CD4-positive, CD25-positive, alpha-beta regulatory T cell (primary cell): ENCODE results near the gene GSPT2. TPM values are rescaled to one million over a fixed set of nuclear protein-coding genes. Genes with fewer than 3 reads are reported as not detected.
"Not testable (repeated sequence)": the region's sequence is repeated elsewhere in the genome, so short reads cannot be mapped to it uniquely, and the experiment has no call there.

Source experiments
- ATAC-seq, 2 donors: fragments of 150-1000 bp; cut with Tn5 transposase; one replicate each; pipeline ENCODE4 v1.10.0; 2021; ENCODE audit warnings: low read depth in 2 of 2, moderate number of reproducible peaks in 2 of 2, moderate library complexity in 1 of 2
- DNase-seq, 3 donors: peaks; one replicate each; pipeline versions ENCODE4 v3.0.0 to v3.0.0-alpha.2; 2012 to 2022; ENCODE audit warnings: mixed read lengths in 1 of 3
- H3K27ac ChIP-seq: one replicate; pipeline ENCODE4 v1.7.0; 2013; ENCODE audit warnings: mild to moderate bottlenecking, low read length; ENCODE audit not compliant: insufficient read depth, poor library complexity, severe bottlenecking
- H3K27me3 ChIP-seq: one replicate; pipeline ENCODE4 v1.7.0; 2013; ENCODE audit warnings: low read length; ENCODE audit not compliant: control insufficient read depth, insufficient read depth
- H3K36me3 ChIP-seq: one replicate; pipeline ENCODE4 v1.7.0; 2013; ENCODE audit warnings: mild to moderate bottlenecking, low read length, moderate library complexity; ENCODE audit not compliant: control insufficient read depth, insufficient read depth
- H3K4me1 ChIP-seq: 2 replicates; pipeline ENCODE4 v1.7.0; 2013; ENCODE audit warnings: mild to moderate bottlenecking, low read length; ENCODE audit not compliant: insufficient read depth, control insufficient read depth, poor library complexity, severe bottlenecking
- H3K4me3 ChIP-seq: one replicate; pipeline ENCODE4 v1.7.0; 2013; ENCODE audit warnings: low read depth, mild to moderate bottlenecking, low read length, moderate library complexity
- H3K9me3 ChIP-seq, 2 experiments: 1 replicate in 1 of 2; 2 replicates in 1 of 2; pipeline ENCODE4 v1.7.0; 2013; ENCODE audit warnings: low read length in 2 of 2, mild to moderate bottlenecking in 1 of 2, moderate library complexity in 1 of 2; ENCODE audit not compliant: control insufficient read depth in 2 of 2
- H3K27ac Mint-ChIP-seq, 3 donors: one replicate each; pipeline ENCODE4 v1.8.0; 2020 to 2022; ENCODE audit warnings: mild to moderate bottlenecking in 3 of 3, mixed read lengths in 3 of 3, moderate library complexity in 2 of 3
- H3K27me3 Mint-ChIP-seq: one replicate; pipeline ENCODE4 v1.8.0; 2022; ENCODE audit warnings: mild to moderate bottlenecking, mixed read lengths
- H3K36me3 Mint-ChIP-seq: one replicate; pipeline ENCODE4 v1.8.0; 2020; ENCODE audit warnings: mixed read lengths
- H3K4me1 Mint-ChIP-seq, 4 donors: one replicate each; pipeline ENCODE4 v1.8.0; 2020 to 2022; ENCODE audit warnings: mixed read lengths in 4 of 4, mild to moderate bottlenecking in 1 of 4
- H3K4me3 Mint-ChIP-seq, 4 donors: one replicate each; pipeline ENCODE4 v1.8.0; 2020 to 2022; ENCODE audit warnings: mild to moderate bottlenecking in 4 of 4, mixed read lengths in 4 of 4, moderate library complexity in 3 of 4
- H3K9me3 Mint-ChIP-seq, 7 donors: one replicate each; pipeline ENCODE4 v1.8.0; 2020 to 2022; ENCODE audit warnings: mixed read lengths in 7 of 7, mild to moderate bottlenecking in 3 of 7, moderate library complexity in 2 of 7
- polyA plus RNA-seq, 4 donors: library from polyadenylated mRNA; unstranded; fragments of 300-500 nt; fragmentation: Illumina TruSeq; gene quantifications; one replicate each; pipeline ENCODE4 v1.2.3, GENCODE V29; 2021
- total RNA-seq: library from RNA; stranded (reverse); gene quantifications from one replicate; pipeline ENCODE4 v1.2.3, GENCODE V29; 2022

The GSPT2 gene
- total RNA-seq (5.4 TPM), polyA plus RNA-seq (10 to 100 TPM in 1 of 4 donors, 1 to 10 TPM in 3; 5.6 to 10.9 (median 9.1) TPM)

- H3K36me3 Mint-ChIP-seq, result peaks cover 12% of the 10 kb centered on the region
- H3K9me3 Mint-ChIP-seq, result peaks cover 0 to 32% (median 1%) of the 10 kb centered on the region in 7 donors
- peak within 1 kb of the TSS; percentile 16 to 83 (median 71) for H3K27ac Mint-ChIP-seq
- H3K27me3 ChIP-seq, result peaks cover 4% of the 10 kb centered on the region
- DNase-seq (peak; percentile 3 to 82 (median 57)), ATAC-seq (peak; percentile 90 to 91)
- H3K4me3 ChIP-seq, result peak within 1 kb of the TSS; percentile 83
- no peaks in the 10 kb centered on the region for H3K36me3 ChIP-seq
- peaks cover 4% of the 10 kb centered on the region for H3K4me1 ChIP-seq
- H3K27ac ChIP-seq, result peak within 1 kb of the TSS; percentile 23
- peaks cover 6% of the 10 kb centered on the region for H3K27me3 Mint-ChIP-seq
- peaks cover 7 to 18% (median 16%) of the 10 kb centered on the region in 4 donors for H3K4me1 Mint-ChIP-seq
- H3K4me3 Mint-ChIP-seq, result peak within 1 kb of the TSS; percentile 89 to 95 (median 93)
- peaks cover 17 to 27% of the 10 kb centered on the region in 2 experiments for H3K9me3 ChIP-seq
Observed at GRCh38 chrX:51743179-51743957, at the start of gene GSPT2. TSS of gene GSPT2 (plus strand) at chrX:51743442. CDS start at chrX:51743627, 185 bp downstream.

GRCh38 chrX:51694254-51694653, 49.0 kb upstream of the GSPT2 start:
- H3K4me3 ChIP-seq, result no peak overlapping the region
- no peak for DNase-seq
- H3K4me1 ChIP-seq, result no peaks in the 10 kb centered on the region
- peaks cover 3% of the 10 kb centered on the region for H3K27me3 ChIP-seq
- H3K9me3 ChIP-seq, result no peaks in the 10 kb centered on the region
- H3K36me3 ChIP-seq, result no peaks in the 10 kb centered on the region
- no peaks in the 10 kb centered on the region for H3K4me1 Mint-ChIP-seq
- no peak overlapping the region for H3K27ac Mint-ChIP-seq
- no peaks in the 10 kb centered on the region for H3K36me3 Mint-ChIP-seq
- no peak overlapping the region for H3K4me3 Mint-ChIP-seq
- no peak for ATAC-seq
- H3K27me3 Mint-ChIP-seq, result no peaks in the 10 kb centered on the region
- no peaks in the 10 kb centered on the region for H3K9me3 Mint-ChIP-seq
- H3K27ac ChIP-seq, result no peak overlapping the region

- Mint-ChIP-seq H3K4me3 (no peak overlapping the region), H3K27ac (no peak overlapping the region), H3K9me3 (no peaks in the 10 kb centered on the region), H3K4me1 (no peaks in the 10 kb centered on the region), H3K36me3 (no peaks in the 10 kb centered on the region), H3K27me3 (no peaks in the 10 kb centered on the region)
- ATAC-seq, result no peak
- H3K9me3 ChIP-seq, result no peaks in the 10 kb centered on the region
- no peak overlapping the region for H3K27ac ChIP-seq
- H3K36me3 ChIP-seq, result no peaks in the 10 kb centered on the region
- no peaks in the 10 kb centered on the region for H3K4me1 ChIP-seq
- H3K4me3 ChIP-seq, result no peak overlapping the region
- peaks cover 3% of the 10 kb centered on the region for H3K27me3 ChIP-seq
- DNase-seq, result no peak
Observed at GRCh38 chrX:51697397-51697796, 45.8 kb upstream of the GSPT2 start.

GRCh38 chrX:51710277-51711164, 32.7 kb upstream of the GSPT2 start, which contains the start of gene CENPVL1:
TSS of gene CENPVL1 (plus strand) at chrX:51710512. CDS start at chrX:51710512, 0 bp downstream.
- not testable (repeated sequence) for H3K27ac Mint-ChIP-seq, H3K36me3 ChIP-seq, H3K4me3 Mint-ChIP-seq, H3K4me1 Mint-ChIP-seq, H3K27ac ChIP-seq, H3K36me3 Mint-ChIP-seq, H3K9me3 Mint-ChIP-seq, ATAC-seq, H3K27me3 ChIP-seq, H3K4me1 ChIP-seq, H3K27me3 Mint-ChIP-seq, H3K4me3 ChIP-seq, DNase-seq, H3K9me3 ChIP-seq

- H3K9me3 Mint-ChIP-seq, H3K4me1 Mint-ChIP-seq: not testable (repeated sequence)
Observed at GRCh38 chrX:51712943-51713647, 30.1 kb upstream of the GSPT2 start.

GRCh38 chrX:51728202-51728601, 15.0 kb upstream of the GSPT2 start:
- H3K4me3 Mint-ChIP-seq, result no peak overlapping the region
- Histone ChIP-seq H3K36me3 (no peaks in the 10 kb centered on the region), H3K9me3 (no peaks in the 10 kb centered on the region), H3K27ac (no peak overlapping the region), H3K27me3 (peaks cover 3% of the 10 kb centered on the region), H3K4me3 (no peak overlapping the region), H3K4me1 (no peaks in the 10 kb centered on the region)
- no peaks in the 10 kb centered on the region for H3K9me3 Mint-ChIP-seq
- ATAC-seq (no peak), DNase-seq (no peak)
- H3K27ac Mint-ChIP-seq, result no peak overlapping the region
- peaks cover 10% of the 10 kb centered on the region for H3K27me3 Mint-ChIP-seq
- no peaks in the 10 kb centered on the region for H3K36me3 Mint-ChIP-seq
- no peaks in the 10 kb centered on the region for H3K4me1 Mint-ChIP-seq

More at GRCh38 chrX:51712943-51713647, 30.1 kb upstream of the GSPT2 start:
- not testable (repeated sequence) for ATAC-seq, DNase-seq, H3K27me3 ChIP-seq, H3K27me3 Mint-ChIP-seq, H3K4me3 Mint-ChIP-seq, H3K4me3 ChIP-seq, H3K9me3 ChIP-seq, H3K4me1 ChIP-seq, H3K36me3 ChIP-seq, H3K36me3 Mint-ChIP-seq, H3K27ac ChIP-seq, H3K27ac Mint-ChIP-seq

- H3K4me3 ChIP-seq, result no peak overlapping the region
- no peak overlapping the region for H3K27ac ChIP-seq
- Mint-ChIP-seq H3K9me3 (peaks cover 0 to 2% (median 0%) of the 10 kb centered on the region in 7 donors), H3K27ac (no peak overlapping the region), H3K4me1 (no peaks in the 10 kb centered on the region), H3K27me3 (peaks cover 21% of the 10 kb centered on the region), H3K36me3 (no peaks in the 10 kb centered on the region), H3K4me3 (no peak overlapping the region)
- H3K9me3 ChIP-seq, result no peaks in the 10 kb centered on the region
- no peak for DNase-seq
- ATAC-seq, result no peak
- H3K36me3 ChIP-seq, result no peaks in the 10 kb centered on the region
- H3K27me3 ChIP-seq, result peaks cover 13% of the 10 kb centered on the region
- no peaks in the 10 kb centered on the region for H3K4me1 ChIP-seq
Observed at GRCh38 chrX:51737091-51737490, 6.2 kb upstream of the GSPT2 start.
